ENCODE measurements around the gene SPTLC1. TPM values are rescaled to one million over a fixed set of nuclear protein-coding genes. Genes with fewer than 3 reads are reported as not detected.

The SPTLC1 gene
- polyA plus RNA-seq, 1 donor (not counting 4 experiments of a cell fraction or from before 2014, with no cell fraction given): 123 TPM

- Histone ChIP-seq H3K27me3 (ENCODE audit: control insufficient read depth, extremely low read depth, insufficient read depth, low read length) (peaks cover 18% of the 10 kb centered on the region), H3K36me3 (ENCODE audit: control insufficient read depth in 2 of 2, extremely low read depth in 1 of 2, insufficient read depth in 2 of 2, low read length in 2 of 2) (no peaks in the 10 kb centered on the region), H3K9me1 (ENCODE audit: control insufficient read depth, extremely low read depth, insufficient read depth, low read length) (no peaks in the 10 kb centered on the region), H3K9me3 (ENCODE audit: control insufficient read depth, low read depth, low read length) (no peaks in the 10 kb centered on the region), H3K4me1 (ENCODE audit: control insufficient read depth, extremely low read depth, insufficient read depth, low read length) (no peaks in the 10 kb centered on the region), H3K79me2 (ENCODE audit: control insufficient read depth, insufficient read depth, low read length) (no peaks in the 10 kb centered on the region), H4K20me1 (ENCODE audit: control insufficient read depth, extremely low read depth, insufficient read depth, low read length) (no peaks in the 10 kb centered on the region), H3K9ac (ENCODE audit: control insufficient read depth, extremely low read depth, insufficient read depth, low read length) (no peak overlapping the region), H3K4me3 (ENCODE audit: control insufficient read depth in 2 of 3, extremely low read depth in 1 of 3, insufficient read depth in 2 of 3, low read depth in 1 of 3, low read length in 3 of 3) (no peak overlapping the region), H2AFZ (ENCODE audit: control insufficient read depth, low read length) (no peak overlapping the region), H3K4me2 (ENCODE audit: control insufficient read depth, extremely low read depth, insufficient read depth, low read depth, low read length) (no peak overlapping the region), H3K27ac (ENCODE audit: control insufficient read depth, insufficient read depth, low read length) (no peak overlapping the region)
- dilution Hi-C loops (cut with MboI; ENCODE audit: extremely low pct_ligation_motif_present, low sequenced_read_pairs): no loop called here
- no peak for TF ChIP-seq EZH2 (IDR thresholded peaks at IDR 0.05; ENCODE audit: low read length)
- TF ChIP-seq CTCF (optimal IDR thresholded peaks at IDR 0.05 in 1 of 3, IDR thresholded peaks at IDR 0.05 in 1 of 3, conservative IDR thresholded peaks at IDR 0.05 in 1 of 3; ENCODE audit: extremely low read depth in 1 of 3, insufficient read depth in 2 of 3, low read length in 3 of 3): no peak
- FAIRE-seq: no peak
- DNase-seq (ENCODE audit: low read depth, low spot score): no peak
Measured at GRCh38 chr9:91995000-91995655, 120.1 kb downstream of the SPTLC1 start.

- dilution Hi-C loops (cut with MboI; ENCODE audit: extremely low pct_ligation_motif_present, low sequenced_read_pairs): no loop called here
- peaks cover 18% of the 10 kb centered on the region for H3K27me3 ChIP-seq (ENCODE audit: control insufficient read depth, extremely low read depth, insufficient read depth, low read length)
- FAIRE-seq: no peak
Measured at GRCh38 chr9:91994422-91994821, 120.8 kb downstream of the SPTLC1 start.

More at GRCh38 chr9:91994422-91994821, 120.8 kb downstream of the SPTLC1 start:
- no peak overlapping the region for H3K4me3 ChIP-seq (ENCODE audit: control insufficient read depth in 2 of 3, extremely low read depth in 1 of 3, insufficient read depth in 2 of 3, low read depth in 1 of 3, low read length in 3 of 3)
- H3K9me3 ChIP-seq (ENCODE audit: control insufficient read depth, low read depth, low read length): no peaks in the 10 kb centered on the region
- H3K9ac ChIP-seq (ENCODE audit: control insufficient read depth, extremely low read depth, insufficient read depth, low read length): no peak overlapping the region
- H3K36me3 ChIP-seq (ENCODE audit: control insufficient read depth in 2 of 2, extremely low read depth in 1 of 2, insufficient read depth in 2 of 2, low read length in 2 of 2): no peaks in the 10 kb centered on the region
- H4K20me1 ChIP-seq (ENCODE audit: control insufficient read depth, extremely low read depth, insufficient read depth, low read length): no peaks in the 10 kb centered on the region
- TF ChIP-seq CTCF (optimal IDR thresholded peaks at IDR 0.05 in 1 of 3, IDR thresholded peaks at IDR 0.05 in 1 of 3, conservative IDR thresholded peaks at IDR 0.05 in 1 of 3; ENCODE audit: extremely low read depth in 1 of 3, insufficient read depth in 2 of 3, low read length in 3 of 3) (no peak), EZH2 (IDR thresholded peaks at IDR 0.05; ENCODE audit: low read length) (no peak)
- no peak for DNase-seq (ENCODE audit: low read depth, low spot score)
- no peak overlapping the region for H2AFZ ChIP-seq (ENCODE audit: control insufficient read depth, low read length)
- H3K27ac ChIP-seq (ENCODE audit: control insufficient read depth, insufficient read depth, low read length): no peak overlapping the region
- H3K79me2 ChIP-seq (ENCODE audit: control insufficient read depth, insufficient read depth, low read length): no peaks in the 10 kb centered on the region
- H3K4me2 ChIP-seq (ENCODE audit: control insufficient read depth, extremely low read depth, insufficient read depth, low read depth, low read length): no peak overlapping the region
- no peaks in the 10 kb centered on the region for H3K4me1 ChIP-seq (ENCODE audit: control insufficient read depth, extremely low read depth, insufficient read depth, low read length)
- H3K9me1 ChIP-seq (ENCODE audit: control insufficient read depth, extremely low read depth, insufficient read depth, low read length): no peaks in the 10 kb centered on the region
